KMS-11 (cell line): ENCODE data around the gene P2RX3.

Experiments
- H2AFZ ChIP-seq: fragments of 200-600 bp; sonication (generic); 2 replicates; pipeline ENCODE4 v1.6.1; 2016; ENCODE audit warnings: antibody characterized with exemption, mixed run types, low read depth
- H3K27ac ChIP-seq: fragments of 200-600 bp; sonication (generic); 2 replicates; pipeline ENCODE4 v1.6.1; 2016; ENCODE audit warnings: mild to moderate bottlenecking, mixed run types
- H3K27me3 ChIP-seq: fragments of 200-600 bp; sonication (generic); 2 replicates; pipeline ENCODE4 v1.6.1; 2017; ENCODE audit warnings: mild to moderate bottlenecking, low read depth, mixed run types, moderate library complexity; ENCODE audit not compliant: insufficient read depth
- H3K36me3 ChIP-seq: fragments of 200-600 bp; sonication (generic); 2 replicates; pipeline ENCODE4 v1.6.1; 2017; ENCODE audit warnings: mild to moderate bottlenecking, mixed run types; ENCODE audit not compliant: insufficient read depth
- H3K4me1 ChIP-seq: fragments of 200-600 bp; sonication (generic); 2 replicates; pipeline ENCODE4 v1.6.1; 2016; ENCODE audit warnings: mild to moderate bottlenecking, low read depth, mixed run types; ENCODE audit not compliant: poor library complexity, severe bottlenecking
- H3K4me2 ChIP-seq: fragments of 200-600 bp; sonication (generic); 2 replicates; pipeline ENCODE4 v1.7.0; 2016; ENCODE audit warnings: mild to moderate bottlenecking, mixed run types
- H3K4me3 ChIP-seq: fragments of 200-600 bp; sonication (generic); IDR thresholded peaks from 2 replicates; pipeline ENCODE4 v1.6.1; 2017; ENCODE audit warnings: low read depth, low read length, mixed read lengths; ENCODE audit not compliant: insufficient read depth
- H3K79me2 ChIP-seq: fragments of 200-600 bp; sonication (generic); 2 replicates; pipeline ENCODE4 v1.6.1; 2016; ENCODE audit warnings: low read depth, mixed run types; ENCODE audit not compliant: insufficient read depth
- H3K9ac ChIP-seq: fragments of 200-600 bp; sonication (generic); 2 replicates; pipeline ENCODE4 v1.6.1; 2016; ENCODE audit warnings: mild to moderate bottlenecking, mixed run types
- H4K20me1 ChIP-seq: fragments of 200-600 bp; sonication (generic); 2 replicates; pipeline ENCODE4 v1.6.1; 2016; ENCODE audit warnings: mild to moderate bottlenecking, mixed run types; ENCODE audit not compliant: insufficient read depth
- TF ChIP-seq, protein P1 (sequence below): fragments of 200-600 bp; sonication (generic); conservative IDR thresholded peaks from 2 replicates; pipeline ENCODE4 v1.6.1; 2017; ENCODE audit warnings: low read depth, mild to moderate bottlenecking, antibody characterized with exemption, low read length, moderate library complexity, mixed read lengths

The P2RX3 gene

GRCh38 chr11:57391111-57391510 lies 53.0 kb downstream of the P2RX3 start:
- Histone ChIP-seq H4K20me1 (no peaks in the 10 kb centered on the region), H3K27ac (no peak overlapping the region), H2AFZ (no peak overlapping the region), H3K4me2 (no peak overlapping the region), H3K4me3 (no peak overlapping the region), H3K4me1 (no peaks in the 10 kb centered on the region), H3K36me3 (no peaks in the 10 kb centered on the region), H3K79me2 (no peaks in the 10 kb centered on the region), H3K27me3 (no peaks in the 10 kb centered on the region), H3K9ac (no peak overlapping the region)
- TF ChIP-seq, protein P1, sequence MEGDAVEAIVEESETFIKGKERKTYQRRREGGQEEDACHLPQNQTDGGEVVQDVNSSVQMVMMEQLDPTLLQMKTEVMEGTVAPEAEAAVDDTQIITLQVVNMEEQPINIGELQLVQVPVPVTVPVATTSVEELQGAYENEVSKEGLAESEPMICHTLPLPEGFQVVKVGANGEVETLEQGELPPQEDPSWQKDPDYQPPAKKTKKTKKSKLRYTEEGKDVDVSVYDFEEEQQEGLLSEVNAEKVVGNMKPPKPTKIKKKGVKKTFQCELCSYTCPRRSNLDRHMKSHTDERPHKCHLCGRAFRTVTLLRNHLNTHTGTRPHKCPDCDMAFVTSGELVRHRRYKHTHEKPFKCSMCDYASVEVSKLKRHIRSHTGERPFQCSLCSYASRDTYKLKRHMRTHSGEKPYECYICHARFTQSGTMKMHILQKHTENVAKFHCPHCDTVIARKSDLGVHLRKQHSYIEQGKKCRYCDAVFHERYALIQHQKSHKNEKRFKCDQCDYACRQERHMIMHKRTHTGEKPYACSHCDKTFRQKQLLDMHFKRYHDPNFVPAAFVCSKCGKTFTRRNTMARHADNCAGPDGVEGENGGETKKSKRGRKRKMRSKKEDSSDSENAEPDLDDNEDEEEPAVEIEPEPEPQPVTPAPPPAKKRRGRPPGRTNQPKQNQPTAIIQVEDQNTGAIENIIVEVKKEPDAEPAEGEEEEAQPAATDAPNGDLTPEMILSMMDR: no peak

GRCh38 chr11:57391539-57391938 lies 53.4 kb downstream of the P2RX3 start:
- no peaks in the 10 kb centered on the region for H3K4me1 ChIP-seq
- H3K9ac ChIP-seq: no peak overlapping the region
- H4K20me1 ChIP-seq: no peaks in the 10 kb centered on the region
- H3K36me3 ChIP-seq: no peaks in the 10 kb centered on the region
- TF ChIP-seq, protein P1: no peak
- no peaks in the 10 kb centered on the region for H3K79me2 ChIP-seq
- no peaks in the 10 kb centered on the region for H3K27me3 ChIP-seq
- H3K4me3 ChIP-seq: no peak overlapping the region
- no peak overlapping the region for H3K4me2 ChIP-seq
- no peak overlapping the region for H3K27ac ChIP-seq
- H2AFZ ChIP-seq: no peak overlapping the region

GRCh38 chr11:57392066-57392762 lies 54.1 kb downstream of the P2RX3 start:
- TF ChIP-seq, protein P1: no peak
- no peaks in the 10 kb centered on the region for H3K4me1 ChIP-seq
- H3K27me3 ChIP-seq: no peaks in the 10 kb centered on the region
- no peaks in the 10 kb centered on the region for H3K79me2 ChIP-seq
- no peak overlapping the region for H3K4me2 ChIP-seq
- H4K20me1 ChIP-seq: no peaks in the 10 kb centered on the region
- H3K4me3 ChIP-seq: no peak overlapping the region
- no peak overlapping the region for H2AFZ ChIP-seq
- no peaks in the 10 kb centered on the region for H3K36me3 ChIP-seq
- H3K9ac ChIP-seq: no peak overlapping the region
- H3K27ac ChIP-seq: no peak overlapping the region

GRCh38 chr11:57392763-57393105 lies 54.6 kb downstream of the P2RX3 start:
- Histone ChIP-seq H3K4me2 (no peak overlapping the region), H3K79me2 (no peaks in the 10 kb centered on the region), H3K9ac (no peak overlapping the region), H3K4me1 (no peaks in the 10 kb centered on the region), H3K27ac (no peak overlapping the region), H2AFZ (no peak overlapping the region), H4K20me1 (no peaks in the 10 kb centered on the region), H3K36me3 (no peaks in the 10 kb centered on the region), H3K27me3 (no peaks in the 10 kb centered on the region), H3K4me3 (no peak overlapping the region)
- TF ChIP-seq, protein P1: no peak
